ENCODE results near the gene ARHGAP24.

ARHGAP24 gene

GRCh38 chr4:85684676-85685075 is 209.7 kb downstream of the ARHGAP24 start:
- no peak for DNase-seq (ENCODE audit: extremely low read depth in 1 of 2, low read depth in 1 of 2)

- no peak for DNase-seq (ENCODE audit: extremely low read depth in 1 of 2, low read depth in 1 of 2)
Observed at GRCh38 chr4:85686398-85686797, 211.4 kb downstream of the ARHGAP24 start.

- DNase-seq (ENCODE audit: extremely low read depth in 1 of 2, low read depth in 1 of 2): no peak
Observed at GRCh38 chr4:85688055-85688740, 213.2 kb downstream of the ARHGAP24 start.

DNA sequence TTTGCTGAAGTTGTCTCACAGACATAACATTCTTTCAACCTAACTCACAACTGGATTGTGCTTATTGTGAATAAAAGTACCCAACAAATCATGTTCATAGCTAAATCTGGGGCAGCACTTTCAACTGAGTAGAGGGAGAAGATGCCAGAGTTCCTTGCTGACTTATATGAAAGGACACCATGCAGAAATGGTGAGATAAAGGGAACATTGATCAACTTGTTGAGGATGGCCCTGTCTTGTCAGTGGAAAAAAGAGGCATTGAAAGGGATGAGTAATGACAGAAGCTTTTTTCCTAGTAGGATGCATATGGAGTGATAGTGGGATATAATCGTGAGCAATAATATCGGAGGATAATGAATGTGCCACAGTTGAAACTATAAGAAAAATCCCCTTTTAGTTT is 221.7 kb downstream of the ARHGAP24 start:
- no peak for DNase-seq (ENCODE audit: extremely low read depth in 1 of 2, low read depth in 1 of 2)

DNA sequence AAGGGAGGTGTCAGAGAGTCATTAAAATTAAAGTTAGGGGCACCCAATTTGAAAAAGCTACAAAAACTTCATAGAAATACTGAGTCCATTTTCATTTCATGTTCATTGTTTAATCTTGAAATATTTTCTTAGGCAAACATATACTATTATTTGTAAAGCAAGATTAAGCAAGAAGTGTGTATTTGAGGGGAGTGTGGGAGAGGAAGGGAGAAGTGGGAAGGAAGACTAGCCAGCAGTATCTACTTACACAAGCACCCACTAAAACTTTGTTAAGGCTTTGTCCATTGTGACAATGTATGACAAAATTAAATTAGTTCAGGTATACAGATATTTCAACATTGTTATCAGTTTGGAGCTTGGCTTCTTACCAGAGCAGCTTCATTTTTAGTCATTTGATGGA is 222.9 kb downstream of the ARHGAP24 start:
- no peak for DNase-seq (ENCODE audit: extremely low read depth in 1 of 2, low read depth in 1 of 2)

DNA sequence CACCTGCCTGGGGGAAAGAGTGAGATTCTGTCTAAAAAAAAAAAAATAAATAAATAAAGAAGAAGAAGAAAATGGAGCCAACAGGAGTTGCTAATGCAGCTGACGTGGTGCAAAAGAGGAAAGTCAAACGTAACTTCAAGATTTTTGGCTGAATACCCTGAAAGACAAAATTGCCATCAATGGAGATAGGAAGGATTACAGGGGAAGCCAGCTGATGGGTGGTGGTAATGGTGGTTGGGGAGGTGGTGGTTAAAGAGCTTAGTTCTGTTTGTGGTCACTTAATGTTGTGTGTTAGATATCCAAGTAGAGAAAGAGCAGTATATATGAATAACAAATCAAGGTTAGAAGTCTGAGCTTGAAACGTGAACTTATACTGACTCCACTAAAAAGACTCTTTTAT is 225.4 kb downstream of the ARHGAP24 start:
- no peak for DNase-seq (ENCODE audit: extremely low read depth in 1 of 2, low read depth in 1 of 2)

DNA sequence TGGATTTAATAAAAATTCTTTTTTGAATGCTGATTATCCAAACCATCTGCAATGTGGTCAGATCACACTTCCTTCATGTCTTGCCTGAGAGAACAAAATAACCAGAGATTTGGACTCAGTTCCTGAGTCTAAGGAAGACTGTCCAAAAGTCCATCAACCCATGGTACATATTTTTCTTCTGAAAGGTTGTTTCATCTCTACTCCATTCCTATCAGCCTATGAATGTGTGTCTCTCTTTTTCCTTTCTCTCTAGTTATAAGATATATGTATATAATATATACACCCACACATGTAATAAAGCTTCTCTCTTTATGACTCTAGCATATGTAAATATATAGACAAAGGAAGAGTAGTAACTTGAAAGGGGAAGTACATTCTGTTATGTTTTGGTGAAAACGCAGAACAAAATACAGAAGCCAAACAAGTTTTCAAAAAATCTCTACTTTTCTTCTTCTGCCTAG is 226.9 kb downstream of the ARHGAP24 start:
- DNase-seq (ENCODE audit: extremely low read depth in 1 of 2, low read depth in 1 of 2): no peak

GRCh38 chr4:85703096-85703495 is 228.1 kb downstream of the ARHGAP24 start:
- DNase-seq (ENCODE audit: extremely low read depth in 1 of 2, low read depth in 1 of 2): no peak

GRCh38 chr4:85707611-85708010 is 232.7 kb downstream of the ARHGAP24 start:
- no peak for DNase-seq (ENCODE audit: extremely low read depth in 1 of 2, low read depth in 1 of 2)

- DNase-seq (ENCODE audit: extremely low read depth in 1 of 2, low read depth in 1 of 2): no peak
Observed at GRCh38 chr4:85708468-85708867, 233.5 kb downstream of the ARHGAP24 start.

DNA sequence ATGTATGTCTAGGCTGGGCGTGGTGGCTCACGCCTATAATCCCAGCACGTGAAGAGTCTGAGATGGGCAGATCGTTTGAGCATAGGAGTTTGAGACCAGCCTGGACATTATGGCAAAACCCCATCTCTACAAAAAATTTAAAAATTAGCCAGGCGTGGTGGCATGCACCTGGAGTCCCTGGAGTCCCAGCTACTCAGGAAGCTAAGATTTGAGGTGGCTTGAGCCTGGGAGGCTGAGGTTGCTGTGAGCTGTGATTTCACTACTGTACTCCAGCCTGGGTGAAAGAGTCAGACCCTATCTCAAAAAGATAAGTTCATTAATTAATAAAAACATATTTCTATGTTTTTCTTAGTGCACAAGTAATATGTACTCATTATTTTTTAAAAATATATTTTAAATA is 238.1 kb downstream of the ARHGAP24 start:
- DNase-seq (ENCODE audit: extremely low read depth in 1 of 2, low read depth in 1 of 2): no peak

- DNase-seq (ENCODE audit: extremely low read depth in 1 of 2, low read depth in 1 of 2): no peak
Observed at GRCh38 chr4:85715991-85716737, 241.2 kb downstream of the ARHGAP24 start.

GRCh38 chr4:85717351-85717750 is 242.4 kb downstream of the ARHGAP24 start:
- no peak for DNase-seq (ENCODE audit: extremely low read depth in 1 of 2, low read depth in 1 of 2)

DNA sequence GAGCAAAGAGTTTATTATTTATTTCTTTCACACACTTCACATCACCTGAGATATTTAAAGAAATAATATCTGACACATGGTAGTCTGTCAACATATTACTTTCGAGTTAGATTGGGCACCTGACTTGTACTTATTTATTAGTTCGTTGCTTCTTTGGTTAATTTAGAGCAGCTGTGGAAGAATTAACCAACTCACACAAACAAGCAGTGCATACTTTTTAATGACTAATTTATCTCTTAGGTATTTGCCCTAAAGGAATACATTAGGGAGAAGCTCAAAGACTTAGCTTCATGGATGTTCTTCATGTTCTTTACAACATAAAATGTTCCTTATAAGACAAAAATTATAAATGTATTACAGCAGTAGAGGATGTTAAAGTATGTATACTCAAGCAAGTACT is 242.9 kb downstream of the ARHGAP24 start:
- DNase-seq (ENCODE audit: extremely low read depth in 1 of 2, low read depth in 1 of 2): no peak

DNA sequence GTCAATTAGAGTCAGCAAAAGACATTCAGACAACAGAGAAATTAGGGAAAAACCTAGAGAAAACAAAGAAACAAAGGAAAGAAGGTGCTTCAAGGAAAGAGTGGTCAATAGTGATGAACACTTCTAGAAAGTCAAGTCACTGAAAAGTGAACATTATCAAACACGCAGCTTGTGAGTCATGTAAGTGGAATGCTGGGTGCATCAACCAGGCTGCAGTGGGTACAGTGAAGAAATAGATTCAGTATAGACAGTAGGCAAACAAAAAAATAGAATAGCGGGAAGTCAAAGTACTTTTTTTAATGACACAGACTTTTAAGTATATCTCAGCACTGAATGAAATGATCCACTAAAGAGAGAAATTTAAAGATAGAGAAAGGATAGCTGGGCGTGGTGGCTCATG is 245.8 kb downstream of the ARHGAP24 start:
- DNase-seq (ENCODE audit: extremely low read depth in 1 of 2, low read depth in 1 of 2): no peak

DNA sequence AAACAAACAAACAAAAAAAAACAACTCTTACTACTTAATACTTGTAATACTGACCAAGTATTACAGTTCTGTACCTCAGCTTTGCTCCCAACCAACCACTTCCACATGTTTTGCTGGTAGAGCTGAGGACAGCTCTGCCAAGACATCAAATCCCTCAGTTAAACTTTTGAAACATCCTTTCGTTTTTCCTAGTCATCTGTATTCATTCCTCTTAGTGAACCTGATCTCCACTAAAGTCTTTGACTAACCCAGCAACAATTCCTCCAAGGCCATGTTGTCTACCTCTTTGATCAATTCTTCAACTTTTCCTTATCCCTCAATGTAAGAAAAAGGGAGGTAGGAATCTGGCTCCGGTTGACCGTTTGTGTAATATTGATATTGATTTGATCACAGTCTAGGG is 247.5 kb downstream of the ARHGAP24 start:
- DNase-seq (ENCODE audit: extremely low read depth in 1 of 2, low read depth in 1 of 2): no peak

DNA sequence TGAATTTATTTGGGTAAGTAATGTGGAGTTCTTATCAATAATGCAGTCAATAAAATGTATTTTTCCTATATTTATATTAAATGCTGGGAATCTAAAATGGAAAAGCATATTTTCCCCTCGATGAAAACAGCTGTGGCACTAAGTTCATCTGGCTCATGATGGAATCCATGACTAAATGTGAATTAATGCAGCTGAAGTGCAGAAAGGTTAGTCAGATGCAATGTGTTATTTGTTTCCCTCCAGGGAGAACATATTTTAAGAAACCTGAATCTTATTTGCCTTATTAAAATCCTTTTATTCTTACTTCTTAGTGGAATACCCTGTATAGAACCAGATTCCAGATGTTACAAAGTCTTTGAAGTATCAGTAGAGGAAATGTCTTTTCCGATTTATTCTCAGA is 247.9 kb downstream of the ARHGAP24 start:
- DNase-seq (ENCODE audit: extremely low read depth in 1 of 2, low read depth in 1 of 2): no peak

- no peak for DNase-seq (ENCODE audit: extremely low read depth in 1 of 2, low read depth in 1 of 2)
Observed at GRCh38 chr4:85724791-85725563, 250.0 kb downstream of the ARHGAP24 start.

DNA sequence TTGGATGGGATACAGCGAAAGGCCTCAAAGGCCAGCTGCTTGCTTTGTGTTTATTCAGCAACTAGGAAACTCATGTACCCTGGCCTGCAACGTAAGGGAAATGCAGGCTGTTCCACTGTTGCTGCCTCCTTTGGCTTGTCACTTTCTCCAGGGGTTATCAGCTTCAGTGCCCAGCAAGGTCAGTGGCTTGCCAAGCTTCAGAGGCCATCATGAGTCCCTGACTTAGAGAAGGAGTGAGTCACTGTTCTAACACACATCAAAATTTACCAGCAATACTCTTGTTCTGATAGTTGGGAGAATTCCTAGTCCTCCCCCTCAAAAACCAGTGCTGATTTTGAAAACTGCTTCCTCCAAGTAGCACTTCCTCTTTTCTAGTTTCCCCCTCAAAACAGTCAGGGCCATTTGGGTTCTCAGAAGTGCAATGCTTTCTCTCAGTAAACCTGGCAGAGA is 250.8 kb downstream of the ARHGAP24 start:
- no peak for DNase-seq (ENCODE audit: extremely low read depth in 1 of 2, low read depth in 1 of 2)

GRCh38 chr4:85726555-85726954 is 251.6 kb downstream of the ARHGAP24 start:
- no peak for DNase-seq (ENCODE audit: extremely low read depth in 1 of 2, low read depth in 1 of 2)

- no peak for DNase-seq (ENCODE audit: extremely low read depth in 1 of 2, low read depth in 1 of 2)
Observed at GRCh38 chr4:85728464-85728863, 253.5 kb downstream of the ARHGAP24 start.

- no peak for DNase-seq (ENCODE audit: extremely low read depth in 1 of 2, low read depth in 1 of 2)
Observed at GRCh38 chr4:85732124-85732523, 257.2 kb downstream of the ARHGAP24 start.

Data from stimulated activated CD8-positive, alpha-beta memory T cell treated with anti-CD3 and anti-CD28 coated beads, Interleukin-7, amount 100 ng/mL, for 48 hours (primary cell).